ENCODE measurements around the gene CDH24.

- TF ChIP-seq MAX (IDR thresholded peaks at IDR 0.05; ENCODE audit: low read depth, low read length): no peak
- TF ChIP-seq MXI1 (IDR thresholded peaks at IDR 0.05; ENCODE audit: low read depth, low read length): no peak
- no peak for TF ChIP-seq CHD2 (IDR thresholded peaks at IDR 0.05; ENCODE audit: borderline replicate concordance, low read depth, low read length)
- TF ChIP-seq CTCF (IDR thresholded peaks at IDR 0.05 in 2 of 3, conservative IDR thresholded peaks at IDR 0.05 in 1 of 3; ENCODE audit: control insufficient read depth in 2 of 3, extremely low read depth in 1 of 3, insufficient read depth in 1 of 3, low read depth in 3 of 3, low read length in 3 of 3): no peak
- TF ChIP-seq ZBTB33 (IDR thresholded peaks at IDR 0.05): 0 out of 2 replicates have a peak, but pooled peaks have one; percentile 20
- TF ChIP-seq ZNF274 (IDR thresholded peaks at IDR 0.05; ENCODE audit: insufficient read depth, insufficient read length): no peak
- TF ChIP-seq RELB (IDR thresholded peaks at IDR 0.05; ENCODE audit: low read depth): no peak
- TF ChIP-seq EZH2 (IDR thresholded peaks at IDR 0.05; ENCODE audit: borderline replicate concordance, control insufficient read depth, low read depth, low read length): no peak
- no peak for TF ChIP-seq NFIC (IDR thresholded peaks at IDR 0.05; ENCODE audit: low read depth, low read length)
Observed at GRCh38 chr14:23028799-23029198, 28.5 kb downstream of the CDH24 start.
